ENCODE results near the gene ARHGDIB.

Gene ARHGDIB

DNA sequence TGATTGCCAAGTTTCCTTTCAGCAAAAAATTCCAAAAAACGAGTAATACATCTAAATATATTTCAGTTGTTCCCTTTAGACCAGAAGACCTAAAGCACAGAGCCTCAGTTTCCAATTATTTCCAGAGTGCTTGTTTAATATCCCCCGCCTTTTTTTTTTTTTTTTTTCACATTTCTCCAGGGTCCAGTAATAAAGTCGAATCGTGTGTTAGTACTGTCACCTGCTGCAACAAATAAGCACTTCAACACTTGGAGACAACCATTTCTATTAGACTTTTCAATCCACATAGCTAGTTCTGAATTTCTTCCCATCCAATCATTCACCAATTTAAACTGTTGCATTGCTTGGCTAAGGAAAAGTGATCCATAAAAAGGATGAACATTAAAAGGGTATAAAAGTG lies 25.0 kb upstream of the ARHGDIB start:
- H3K4me3 ChIP-seq (ENCODE audit: control insufficient read depth, low read depth, low read length) = no peak overlapping the region
- TF ChIP-seq, protein P1, sequence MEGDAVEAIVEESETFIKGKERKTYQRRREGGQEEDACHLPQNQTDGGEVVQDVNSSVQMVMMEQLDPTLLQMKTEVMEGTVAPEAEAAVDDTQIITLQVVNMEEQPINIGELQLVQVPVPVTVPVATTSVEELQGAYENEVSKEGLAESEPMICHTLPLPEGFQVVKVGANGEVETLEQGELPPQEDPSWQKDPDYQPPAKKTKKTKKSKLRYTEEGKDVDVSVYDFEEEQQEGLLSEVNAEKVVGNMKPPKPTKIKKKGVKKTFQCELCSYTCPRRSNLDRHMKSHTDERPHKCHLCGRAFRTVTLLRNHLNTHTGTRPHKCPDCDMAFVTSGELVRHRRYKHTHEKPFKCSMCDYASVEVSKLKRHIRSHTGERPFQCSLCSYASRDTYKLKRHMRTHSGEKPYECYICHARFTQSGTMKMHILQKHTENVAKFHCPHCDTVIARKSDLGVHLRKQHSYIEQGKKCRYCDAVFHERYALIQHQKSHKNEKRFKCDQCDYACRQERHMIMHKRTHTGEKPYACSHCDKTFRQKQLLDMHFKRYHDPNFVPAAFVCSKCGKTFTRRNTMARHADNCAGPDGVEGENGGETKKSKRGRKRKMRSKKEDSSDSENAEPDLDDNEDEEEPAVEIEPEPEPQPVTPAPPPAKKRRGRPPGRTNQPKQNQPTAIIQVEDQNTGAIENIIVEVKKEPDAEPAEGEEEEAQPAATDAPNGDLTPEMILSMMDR (conservative IDR thresholded peaks at IDR 0.05; ENCODE audit: control insufficient read depth, insufficient read depth, low read depth, low read length) = no peak
- no peak for DNase-seq (ENCODE audit: low read depth)

DNA sequence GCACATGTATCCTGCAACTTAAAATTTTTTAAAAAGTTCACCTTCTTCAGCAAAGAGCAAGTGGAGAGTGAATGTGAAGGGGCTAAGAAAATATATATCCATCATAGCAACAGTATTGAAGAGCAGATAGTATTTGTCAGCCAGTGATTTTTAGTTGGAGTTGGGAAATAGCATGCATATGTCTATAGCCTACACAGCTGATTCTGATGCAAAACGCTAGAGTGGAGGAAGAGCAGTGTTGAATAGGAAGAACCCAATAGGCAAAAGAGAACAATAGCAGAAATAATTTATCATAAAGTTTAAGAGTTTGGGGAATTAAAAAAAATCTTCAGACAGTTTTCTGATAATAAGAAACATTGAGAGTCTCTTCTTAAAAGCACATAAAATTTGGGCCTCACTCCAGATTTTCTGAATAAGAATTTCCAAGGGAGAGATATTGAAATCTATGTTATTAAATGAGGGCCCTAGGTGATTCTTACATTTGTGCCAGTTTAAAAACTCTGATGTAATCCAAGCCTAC lies 23.4 kb upstream of the ARHGDIB start:
- H3K4me3 ChIP-seq (ENCODE audit: control insufficient read depth, low read depth, low read length) = no peak overlapping the region
- DNase-seq (ENCODE audit: low read depth) = no peak
- TF ChIP-seq, protein P1 (conservative IDR thresholded peaks at IDR 0.05; ENCODE audit: control insufficient read depth, insufficient read depth, low read depth, low read length) = no peak

DNA sequence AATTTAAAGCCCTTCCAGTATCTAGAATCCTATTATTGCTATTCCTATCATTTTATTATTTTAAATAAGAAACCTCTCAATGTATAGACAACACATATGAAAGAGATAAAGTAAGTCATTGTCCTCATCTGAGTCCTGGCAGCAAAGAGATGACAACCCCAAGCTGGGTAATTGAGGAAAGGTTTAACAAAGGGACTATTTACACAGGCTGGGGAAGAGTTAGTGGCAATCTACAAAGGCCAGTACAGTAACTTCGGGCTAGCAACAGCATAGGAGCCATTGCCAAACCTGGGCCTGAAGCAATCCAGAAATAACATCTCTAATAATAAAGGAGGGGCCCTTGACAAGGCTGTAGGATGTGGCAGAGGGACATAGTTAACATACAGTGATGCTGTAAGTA lies 22.6 kb upstream of the ARHGDIB start:
- TF ChIP-seq, protein P1 (conservative IDR thresholded peaks at IDR 0.05; ENCODE audit: control insufficient read depth, insufficient read depth, low read depth, low read length) = no peak
- no peak overlapping the region for H3K4me3 ChIP-seq (ENCODE audit: control insufficient read depth, low read depth, low read length)
- DNase-seq (ENCODE audit: low read depth) = no peak

DNA sequence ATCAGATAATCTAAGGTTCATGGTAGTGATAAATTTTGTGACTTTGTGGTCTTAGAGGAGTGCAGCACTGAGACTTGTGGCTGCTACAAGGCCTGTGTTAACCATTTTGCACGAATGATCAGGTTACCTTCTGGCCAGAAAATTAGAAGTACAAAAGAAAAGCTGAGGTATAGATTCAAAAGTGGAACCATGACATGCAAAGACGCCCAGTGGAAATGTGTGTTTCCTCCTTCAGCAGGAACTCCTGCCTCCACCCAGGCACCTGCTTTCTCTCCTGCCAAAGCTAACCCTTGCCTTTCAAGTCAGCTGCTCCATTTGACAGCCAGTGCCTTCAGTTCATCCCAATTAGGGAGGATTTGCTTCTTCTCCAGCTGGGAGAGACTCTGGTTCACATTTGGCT lies 21.6 kb upstream of the ARHGDIB start:
- TF ChIP-seq, protein P1 (conservative IDR thresholded peaks at IDR 0.05; ENCODE audit: control insufficient read depth, insufficient read depth, low read depth, low read length) = no peak
- no peak for DNase-seq (ENCODE audit: low read depth)
- no peak overlapping the region for H3K4me3 ChIP-seq (ENCODE audit: control insufficient read depth, low read depth, low read length)

DNA sequence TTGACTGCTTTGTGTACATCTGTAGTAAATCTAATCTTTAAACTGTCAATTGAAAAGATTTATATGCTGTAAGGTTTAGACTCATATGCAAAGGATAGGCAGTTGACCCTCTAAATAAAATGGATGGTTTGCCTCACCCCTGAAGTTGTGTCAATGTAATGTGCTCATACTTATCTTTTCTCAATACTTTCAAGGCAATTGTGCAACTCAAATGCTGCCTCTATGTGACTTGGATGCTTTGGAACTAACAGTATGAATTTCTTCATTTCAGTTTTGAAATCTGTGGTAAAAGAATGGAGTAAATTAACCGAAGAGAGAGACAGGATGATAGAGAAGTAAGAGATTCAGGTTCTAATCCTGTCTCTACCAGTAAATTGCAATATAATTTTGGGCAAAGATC lies 21.2 kb upstream of the ARHGDIB start:
- H3K4me3 ChIP-seq (ENCODE audit: control insufficient read depth, low read depth, low read length) = no peak overlapping the region
- TF ChIP-seq, protein P1 (conservative IDR thresholded peaks at IDR 0.05; ENCODE audit: control insufficient read depth, insufficient read depth, low read depth, low read length) = no peak
- no peak for DNase-seq (ENCODE audit: low read depth)

DNA sequence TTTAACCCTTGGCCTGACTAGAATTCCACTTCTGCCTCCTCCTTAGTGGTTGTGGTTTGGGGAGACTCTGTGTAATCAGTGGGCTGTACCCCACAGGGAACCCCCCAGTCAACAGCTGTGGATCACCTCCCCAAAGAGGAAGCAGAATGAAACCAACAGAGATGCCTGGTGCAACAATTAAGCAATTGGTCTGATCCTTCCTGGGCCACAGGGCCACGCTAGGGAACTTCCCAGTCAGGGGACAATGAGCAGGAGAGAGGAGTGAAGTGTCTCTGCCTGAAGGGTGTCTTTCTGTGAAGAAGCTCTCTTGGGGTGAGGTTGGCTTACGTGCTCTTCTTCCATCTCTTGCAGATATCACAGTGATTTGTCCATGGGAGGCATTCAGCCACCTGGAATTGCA lies 19.6 kb upstream of the ARHGDIB start:
- H3K4me3 ChIP-seq (ENCODE audit: control insufficient read depth, low read depth, low read length) = no peak overlapping the region
- TF ChIP-seq, protein P1 (conservative IDR thresholded peaks at IDR 0.05; ENCODE audit: control insufficient read depth, insufficient read depth, low read depth, low read length) = no peak
- no peak for DNase-seq (ENCODE audit: low read depth)

DNA sequence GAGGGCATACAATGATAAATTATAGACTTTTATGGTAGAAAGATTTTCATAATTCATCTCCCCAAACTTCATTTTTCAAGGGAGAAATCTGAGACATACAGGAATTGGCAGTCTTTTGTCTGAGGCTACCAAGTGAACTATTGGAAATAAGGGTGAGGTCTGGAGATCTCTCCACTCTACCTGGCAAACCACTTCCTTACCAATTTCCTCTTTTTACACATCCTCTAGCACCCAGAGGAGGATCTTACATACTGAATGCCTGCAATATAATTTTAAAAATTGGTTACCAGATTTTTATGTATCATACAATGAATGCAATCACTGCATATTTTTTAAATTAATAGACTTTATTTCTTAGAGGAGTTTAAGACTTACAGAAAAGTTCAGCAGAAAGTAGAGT lies 18.1 kb upstream of the ARHGDIB start:
- DNase-seq (ENCODE audit: low read depth) = no peak
- no peak overlapping the region for H3K4me3 ChIP-seq (ENCODE audit: control insufficient read depth, low read depth, low read length)
- TF ChIP-seq, protein P1 (conservative IDR thresholded peaks at IDR 0.05; ENCODE audit: control insufficient read depth, insufficient read depth, low read depth, low read length) = no peak
